ENCODE results near the gene PPARA.

PPARA gene

DNA sequence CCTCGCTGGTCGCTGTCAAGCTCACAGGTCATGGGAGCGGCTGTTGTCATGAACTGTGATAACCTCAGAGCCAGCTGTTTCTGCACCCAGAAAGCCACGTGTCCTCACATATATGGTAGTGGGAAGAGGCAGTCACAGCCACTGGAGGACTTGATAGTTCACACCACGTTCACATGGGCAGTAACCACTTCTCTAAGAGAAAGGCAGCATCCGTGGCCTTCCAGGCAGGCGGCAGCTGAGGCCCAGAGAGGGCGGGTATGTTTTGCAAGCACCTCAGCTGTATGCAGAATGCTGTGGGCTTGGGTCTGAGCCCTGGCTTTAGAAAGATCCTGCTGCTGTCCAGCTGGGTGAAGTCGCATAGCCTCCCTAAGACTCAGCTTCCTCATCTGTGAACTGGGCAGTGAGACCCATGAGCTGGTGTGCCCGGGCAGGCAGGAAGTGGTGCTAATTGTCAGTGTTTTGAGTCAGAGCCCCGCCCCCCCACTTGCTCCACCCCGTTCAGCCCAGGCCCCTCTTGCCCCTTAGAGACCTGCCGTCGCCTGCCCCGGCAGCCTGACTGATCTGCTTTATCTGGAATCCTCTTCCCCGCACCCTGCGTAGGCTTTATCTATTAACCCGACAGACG lies 130.8 kb downstream of the PPARA start:
- Histone ChIP-seq H3K9me3 (ENCODE audit: insufficient read depth, low read length) (no peaks in the 10 kb centered on the region), H3K79me2 (ENCODE audit: low read length) (no peaks in the 10 kb centered on the region), H3K9ac (ENCODE audit: low read length) (no peak overlapping the region), H3K4me3 (ENCODE audit: low read length) (no peak overlapping the region), H2AFZ (ENCODE audit: low read depth, low read length) (no peak overlapping the region), H3K4me2 (ENCODE audit: low read length) (no peak overlapping the region), H3K27me3 (ENCODE audit: low read depth, low read length) (no peaks in the 10 kb centered on the region), H3K36me3 (replicated peaks; ENCODE audit: low read depth, low read length) (peaks cover 14% of the 10 kb centered on the region), H3K27ac (ENCODE audit: low read length) (no peak overlapping the region), H4K20me1 (ENCODE audit: insufficient read depth, low read length) (no peaks in the 10 kb centered on the region), H3K4me1 (ENCODE audit: low read length) (peaks cover 11% of the 10 kb centered on the region)
- TF ChIP-seq, protein P1, sequence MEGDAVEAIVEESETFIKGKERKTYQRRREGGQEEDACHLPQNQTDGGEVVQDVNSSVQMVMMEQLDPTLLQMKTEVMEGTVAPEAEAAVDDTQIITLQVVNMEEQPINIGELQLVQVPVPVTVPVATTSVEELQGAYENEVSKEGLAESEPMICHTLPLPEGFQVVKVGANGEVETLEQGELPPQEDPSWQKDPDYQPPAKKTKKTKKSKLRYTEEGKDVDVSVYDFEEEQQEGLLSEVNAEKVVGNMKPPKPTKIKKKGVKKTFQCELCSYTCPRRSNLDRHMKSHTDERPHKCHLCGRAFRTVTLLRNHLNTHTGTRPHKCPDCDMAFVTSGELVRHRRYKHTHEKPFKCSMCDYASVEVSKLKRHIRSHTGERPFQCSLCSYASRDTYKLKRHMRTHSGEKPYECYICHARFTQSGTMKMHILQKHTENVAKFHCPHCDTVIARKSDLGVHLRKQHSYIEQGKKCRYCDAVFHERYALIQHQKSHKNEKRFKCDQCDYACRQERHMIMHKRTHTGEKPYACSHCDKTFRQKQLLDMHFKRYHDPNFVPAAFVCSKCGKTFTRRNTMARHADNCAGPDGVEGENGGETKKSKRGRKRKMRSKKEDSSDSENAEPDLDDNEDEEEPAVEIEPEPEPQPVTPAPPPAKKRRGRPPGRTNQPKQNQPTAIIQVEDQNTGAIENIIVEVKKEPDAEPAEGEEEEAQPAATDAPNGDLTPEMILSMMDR (IDR thresholded peaks at IDR 0.05; ENCODE audit: low read depth, low read length), result no peak
- no peak for TF ChIP-seq EZH2phosphoT487 (IDR thresholded peaks at IDR 0.05; ENCODE audit: low read depth)

DNA sequence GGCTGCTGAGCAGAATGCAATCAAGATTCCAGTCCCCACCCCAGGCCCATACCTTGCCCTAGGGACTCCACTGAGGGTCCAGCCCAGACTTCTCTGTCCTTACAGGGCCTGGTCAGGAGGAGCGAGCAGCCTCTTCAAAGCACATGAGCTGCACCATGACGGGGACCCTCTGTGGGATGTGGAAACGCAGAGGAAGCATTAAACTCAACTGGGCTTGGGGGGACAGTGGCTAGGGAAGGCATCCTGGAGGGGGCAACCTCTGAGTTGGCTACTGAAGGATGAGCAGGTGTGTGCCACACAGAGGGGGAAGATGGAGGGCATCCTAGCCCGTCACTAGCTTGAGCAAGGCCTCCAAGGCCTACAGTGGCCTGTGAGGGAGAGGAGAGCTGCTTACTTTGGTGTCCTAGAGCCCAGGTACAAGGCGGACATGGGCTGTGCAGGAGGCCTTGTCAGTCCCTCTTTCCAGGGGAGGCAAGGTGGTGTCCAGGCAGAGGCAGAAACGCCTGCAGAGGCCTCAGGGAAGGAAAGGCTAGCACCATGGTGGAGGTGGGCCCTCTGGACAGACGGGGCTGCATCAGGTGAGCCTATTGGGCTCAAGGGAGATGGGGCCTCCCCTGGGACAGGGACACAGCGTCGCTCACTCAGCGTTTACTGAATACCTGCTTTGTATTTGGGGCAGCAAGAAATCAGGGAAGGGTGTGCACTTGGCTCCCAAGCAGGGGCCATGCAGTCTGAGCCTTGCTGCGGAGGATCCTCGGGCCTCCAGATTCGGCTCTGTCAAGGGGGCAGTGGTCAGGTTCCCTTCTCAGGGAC lies 131.7 kb downstream of the PPARA start:
- TF ChIP-seq, protein P1 (IDR thresholded peaks at IDR 0.05; ENCODE audit: low read depth, low read length), result no peak
- TF ChIP-seq EZH2phosphoT487 (IDR thresholded peaks at IDR 0.05; ENCODE audit: low read depth), result no peak
- H3K27ac ChIP-seq (ENCODE audit: low read length), result no peak overlapping the region
- no peaks in the 10 kb centered on the region for H3K27me3 ChIP-seq (ENCODE audit: low read depth, low read length)
- H2AFZ ChIP-seq (ENCODE audit: low read depth, low read length), result no peak overlapping the region
- no peak overlapping the region for H3K4me2 ChIP-seq (ENCODE audit: low read length)
- peaks cover 14% of the 10 kb centered on the region for H3K36me3 ChIP-seq (replicated peaks; ENCODE audit: low read depth, low read length)
- H3K79me2 ChIP-seq (ENCODE audit: low read length), result no peaks in the 10 kb centered on the region
- no peak overlapping the region for H3K9ac ChIP-seq (ENCODE audit: low read length)
- peaks cover 11% of the 10 kb centered on the region for H3K4me1 ChIP-seq (ENCODE audit: low read length)
- H3K4me3 ChIP-seq (ENCODE audit: low read length), result no peak overlapping the region
- H3K9me3 ChIP-seq (ENCODE audit: insufficient read depth, low read length), result no peaks in the 10 kb centered on the region
- no peaks in the 10 kb centered on the region for H4K20me1 ChIP-seq (ENCODE audit: insufficient read depth, low read length)

DNA sequence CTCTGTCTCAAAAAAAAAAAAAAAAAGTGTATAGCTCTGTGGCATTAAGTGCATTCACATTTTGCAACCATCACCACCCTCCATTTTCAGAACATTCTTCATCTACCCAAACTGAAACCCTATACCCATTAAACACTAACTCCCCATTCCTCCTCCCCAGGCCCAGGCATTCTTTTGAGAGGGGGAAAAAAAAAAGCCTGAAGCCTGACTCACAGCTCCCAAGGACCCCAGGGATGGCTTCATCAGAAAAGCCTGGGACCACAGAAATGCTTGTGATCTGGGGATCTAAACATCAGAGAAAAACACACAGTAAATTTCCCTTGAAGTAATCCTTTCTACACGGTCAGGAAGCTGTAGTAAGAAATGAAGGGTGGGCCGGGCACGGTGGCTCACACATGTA lies 135.7 kb downstream of the PPARA start:
- no peaks in the 10 kb centered on the region for H3K9me3 ChIP-seq (ENCODE audit: insufficient read depth, low read length)
- peaks cover 7% of the 10 kb centered on the region for H3K36me3 ChIP-seq (replicated peaks; ENCODE audit: low read depth, low read length)
- no peak overlapping the region for H3K4me3 ChIP-seq (ENCODE audit: low read length)
- H2AFZ ChIP-seq (ENCODE audit: low read depth, low read length), result no peak overlapping the region
- no peak overlapping the region for H3K4me2 ChIP-seq (ENCODE audit: low read length)
- H3K4me1 ChIP-seq (ENCODE audit: low read length), result peaks cover 2% of the 10 kb centered on the region; the same call in 1 of the 2 replicates
- no peak overlapping the region for H3K27ac ChIP-seq (ENCODE audit: low read length)
- no peaks in the 10 kb centered on the region for H3K79me2 ChIP-seq (ENCODE audit: low read length)
- H4K20me1 ChIP-seq (ENCODE audit: insufficient read depth, low read length), result no peaks in the 10 kb centered on the region
- H3K9ac ChIP-seq (ENCODE audit: low read length), result no peak overlapping the region
- TF ChIP-seq, protein P1 (IDR thresholded peaks at IDR 0.05; ENCODE audit: low read depth, low read length), result no peak
- no peak for TF ChIP-seq EZH2phosphoT487 (IDR thresholded peaks at IDR 0.05; ENCODE audit: low read depth)
- no peaks in the 10 kb centered on the region for H3K27me3 ChIP-seq (ENCODE audit: low read depth, low read length)

Data from OCI-LY3 (cell line).